Measurements from ENCODE around the gene CEACAM16. TPM values are rescaled to one million over a fixed set of nuclear protein-coding genes. Genes with fewer than 3 reads are reported as not detected.

The CEACAM16 gene
- total and polyA plus RNA-seq, 10 of the 15 experiments (the other 5 are each of a cell fraction or from before 2014, with no cell fraction given): not detected

DNA sequence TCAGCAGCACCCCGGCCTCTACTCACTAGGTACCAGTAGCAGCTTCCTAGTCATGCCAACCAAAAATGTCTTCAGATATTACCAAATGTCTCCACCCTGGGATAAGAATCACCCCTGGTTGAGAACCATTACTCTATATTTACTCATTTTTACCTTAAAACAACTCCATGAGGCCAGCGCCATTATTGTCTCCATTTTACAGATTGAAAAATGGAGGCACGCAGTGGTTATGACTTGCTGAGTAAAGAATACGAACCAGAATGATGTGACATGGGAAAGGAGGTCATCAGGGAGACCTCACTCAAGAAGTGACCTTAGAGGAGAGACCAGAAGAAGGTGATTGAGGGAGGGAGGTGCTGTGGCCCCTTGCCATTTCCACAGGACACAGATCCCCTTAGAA is 25.4 kb upstream of the CEACAM16 start:
- H3K36me3 ChIP-seq (ENCODE audit: control insufficient read depth in 2 of 2, insufficient read depth in 2 of 2, low read length in 1 of 2): no peaks in the 10 kb centered on the region
- 6% methylated on average over 4 of the region's 4 CpGs for WGBS (ENCODE audit: insufficient coverage, insufficient replicate concordance, low lambda C conversion rate, missing lambda C conversion rate)
- no peaks in the 10 kb centered on the region for H3K27me3 ChIP-seq (replicated peaks in 1 of 2; ENCODE audit: control insufficient read depth in 2 of 2, insufficient read depth in 2 of 2, low read length in 1 of 2)
- SMC1A ChIA-PET (ENCODE audit: uncharacterized antibody, unreplicated experiment): no interaction called here
- intact Hi-C loops (cut with micrococcal nuclease; ENCODE audit: unreplicated experiment): no loop called here
- no peak overlapping the region for H3K4me3 ChIP-seq
- no peaks in the 10 kb centered on the region for H4K20me1 ChIP-seq (ENCODE audit: control insufficient read depth, insufficient read depth)
- no peak overlapping the region for H2AFZ ChIP-seq (ENCODE audit: control insufficient read depth, low read depth, low read length)
- peaks cover 2% of the 10 kb centered on the region; the same call in 2 of the 3 replicates for H3K9me3 ChIP-seq (replicated peaks; ENCODE audit: control insufficient read depth, insufficient read depth, low read length)
- no peak for FAIRE-seq
- CTCF ChIA-PET: interaction anchor here (0.9 kb wide), 2 partner anchors 10 to 111 kb away, joined by 3 read pairs; no protein-coding TSS in a partner anchor
- POLR2A ChIA-PET: no interaction called here
- no TSS peak for BruUV-seq (replicated peaks)
- H3K9ac ChIP-seq (ENCODE audit: control insufficient read depth, insufficient read depth, low read length): no peak overlapping the region
- no peak for TF ChIP-seq CREB1 (IDR thresholded peaks at IDR 0.05; ENCODE audit: low read depth)
- TF ChIP-seq, protein P1, sequence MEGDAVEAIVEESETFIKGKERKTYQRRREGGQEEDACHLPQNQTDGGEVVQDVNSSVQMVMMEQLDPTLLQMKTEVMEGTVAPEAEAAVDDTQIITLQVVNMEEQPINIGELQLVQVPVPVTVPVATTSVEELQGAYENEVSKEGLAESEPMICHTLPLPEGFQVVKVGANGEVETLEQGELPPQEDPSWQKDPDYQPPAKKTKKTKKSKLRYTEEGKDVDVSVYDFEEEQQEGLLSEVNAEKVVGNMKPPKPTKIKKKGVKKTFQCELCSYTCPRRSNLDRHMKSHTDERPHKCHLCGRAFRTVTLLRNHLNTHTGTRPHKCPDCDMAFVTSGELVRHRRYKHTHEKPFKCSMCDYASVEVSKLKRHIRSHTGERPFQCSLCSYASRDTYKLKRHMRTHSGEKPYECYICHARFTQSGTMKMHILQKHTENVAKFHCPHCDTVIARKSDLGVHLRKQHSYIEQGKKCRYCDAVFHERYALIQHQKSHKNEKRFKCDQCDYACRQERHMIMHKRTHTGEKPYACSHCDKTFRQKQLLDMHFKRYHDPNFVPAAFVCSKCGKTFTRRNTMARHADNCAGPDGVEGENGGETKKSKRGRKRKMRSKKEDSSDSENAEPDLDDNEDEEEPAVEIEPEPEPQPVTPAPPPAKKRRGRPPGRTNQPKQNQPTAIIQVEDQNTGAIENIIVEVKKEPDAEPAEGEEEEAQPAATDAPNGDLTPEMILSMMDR (IDR thresholded peaks at IDR 0.05 in 2 of 3, conservative IDR thresholded peaks at IDR 0.05 in 1 of 3; ENCODE audit: control insufficient read depth in 2 of 3, extremely low read depth in 1 of 3, insufficient read depth in 1 of 3, low read depth in 3 of 3, low read length in 3 of 3): no peak
- TF ChIP-seq, protein P2, sequence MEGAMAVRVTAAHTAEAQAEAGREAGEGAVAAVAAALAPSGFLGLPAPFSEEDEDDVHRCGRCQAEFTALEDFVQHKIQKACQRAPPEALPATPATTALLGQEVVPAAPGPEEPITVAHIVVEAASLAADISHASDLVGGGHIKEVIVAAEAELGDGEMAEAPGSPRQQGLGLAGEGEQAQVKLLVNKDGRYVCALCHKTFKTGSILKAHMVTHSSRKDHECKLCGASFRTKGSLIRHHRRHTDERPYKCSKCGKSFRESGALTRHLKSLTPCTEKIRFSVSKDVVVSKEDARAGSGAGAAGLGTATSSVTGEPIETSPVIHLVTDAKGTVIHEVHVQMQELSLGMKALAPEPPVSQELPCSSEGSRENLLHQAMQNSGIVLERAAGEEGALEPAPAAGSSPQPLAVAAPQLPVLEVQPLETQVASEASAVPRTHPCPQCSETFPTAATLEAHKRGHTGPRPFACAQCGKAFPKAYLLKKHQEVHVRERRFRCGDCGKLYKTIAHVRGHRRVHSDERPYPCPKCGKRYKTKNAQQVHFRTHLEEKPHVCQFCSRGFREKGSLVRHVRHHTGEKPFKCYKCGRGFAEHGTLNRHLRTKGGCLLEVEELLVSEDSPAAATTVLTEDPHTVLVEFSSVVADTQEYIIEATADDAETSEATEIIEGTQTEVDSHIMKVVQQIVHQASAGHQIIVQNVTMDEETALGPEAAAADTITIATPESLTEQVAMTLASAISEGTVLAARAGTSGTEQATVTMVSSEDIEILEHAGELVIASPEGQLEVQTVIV (IDR thresholded peaks at IDR 0.05; ENCODE audit: borderline replicate concordance, partially characterized antibody): no peak
- no peak for DNase-seq (ENCODE audit: low read depth, low spot score)
- H3K4me2 ChIP-seq (ENCODE audit: control insufficient read depth, insufficient read depth): no peak overlapping the region
- no peaks in the 10 kb centered on the region for H3K79me2 ChIP-seq (ENCODE audit: control insufficient read depth, insufficient read depth, low read length)
- H3K4me1 ChIP-seq (ENCODE audit: control insufficient read depth, insufficient read depth, low read length): no peaks in the 10 kb centered on the region
- RAD21 ChIA-PET (ENCODE audit: unreplicated experiment): no interaction called here
- in situ Hi-C loops (cut with MboI): no loop called here
- ATAC-seq: no peak
- no peak overlapping the region for H3K27ac ChIP-seq (ENCODE audit: control insufficient read depth, insufficient read depth)

All from GM12878 (cell line).